G401 (cell line): ENCODE results near the gene HES1. TPM values are rescaled to one million over a fixed set of nuclear protein-coding genes. Genes with fewer than 3 reads are reported as not detected.
"Not testable (repeated sequence)": the region's sequence is repeated elsewhere in the genome, so short reads cannot be mapped to it uniquely, and the experiment has no call there.

ENCODE experiments used
- DNase-seq: peaks from one replicate; pipeline ENCODE4 v3.0.0-alpha.2; 2015; ENCODE audit warnings: low spot score
- in situ Hi-C: cut with HindIII; loops from 2 replicates; pipeline ENCODE4 v1.10.0; 2016; ENCODE audit warnings: low sequenced_read_pairs, mixed read lengths
- total RNA-seq: library from RNA; depleted of rRNA; stranded (reverse); fragments of >200 nt; shearing (Covaris generic); gene quantifications from 2 replicates; pipeline ENCODE4 v1.2.3, GENCODE V29; 2014

Gene HES1
- total RNA-seq, 1 experiment from 2014 or later, result 3.3 TPM

GRCh38 chr3:194137506-194138474 lies 1.8 kb downstream of the HES1 start:
- in situ Hi-C loops, result loop anchor here (10.0 kb wide), 1 partner anchor 153 kb away; no protein-coding TSS in a partner anchor

GRCh38 chr3:194138732-194139070 lies 2.8 kb downstream of the HES1 start:
- in situ Hi-C loops, result loop anchor here (10.0 kb wide), 1 partner anchor 154 kb away; no protein-coding TSS in a partner anchor
- DNase-seq, result no peak

More at GRCh38 chr3:194137506-194138474, 1.8 kb downstream of the HES1 start:
- DNase-seq, result no peak

- no peak for DNase-seq
- in situ Hi-C loops, result loop anchor here (10.0 kb wide), 1 partner anchor 154 kb away; no protein-coding TSS in a partner anchor
Measured at GRCh38 chr3:194139071-194139813, 3.3 kb downstream of the HES1 start.

- in situ Hi-C loops, result loop anchor here (10.0 kb wide), 1 partner anchor 155 kb away; no protein-coding TSS in a partner anchor
- DNase-seq, result no peak
Measured at GRCh38 chr3:194139814-194140391, 4.0 kb downstream of the HES1 start.

GRCh38 chr3:194140520-194141414 lies 4.8 kb downstream of the HES1 start:
- in situ Hi-C loops, result no loop called here
- no peak for DNase-seq

GRCh38 chr3:194141415-194142155 lies 5.6 kb downstream of the HES1 start:
- DNase-seq, result no peak
- in situ Hi-C loops, result no loop called here

GRCh38 chr3:194142156-194142910 lies 6.4 kb downstream of the HES1 start:
- in situ Hi-C loops, result no loop called here
- DNase-seq, result no peak

- DNase-seq, result no peak
- in situ Hi-C loops, result no loop called here
Measured at GRCh38 chr3:194145702-194146101, 9.8 kb downstream of the HES1 start.

- no peak for DNase-seq
- in situ Hi-C loops, result no loop called here
Measured at GRCh38 chr3:194147679-194148078, 11.7 kb downstream of the HES1 start.

GRCh38 chr3:194148383-194148782 lies 12.4 kb downstream of the HES1 start:
- in situ Hi-C loops, result no loop called here
- DNase-seq, result no peak

GRCh38 chr3:194150252-194150934 lies 14.4 kb downstream of the HES1 start:
- in situ Hi-C loops, result no loop called here
- DNase-seq, result no peak

GRCh38 chr3:194150935-194151302 lies 15.0 kb downstream of the HES1 start:
- in situ Hi-C loops, DNase-seq: not testable (repeated sequence)

- DNase-seq, result no peak
- in situ Hi-C loops, result no loop called here
Measured at GRCh38 chr3:194154346-194154745, 18.4 kb downstream of the HES1 start.

- DNase-seq, result no peak
- in situ Hi-C loops, result no loop called here
Measured at GRCh38 chr3:194156095-194156494, 20.1 kb downstream of the HES1 start.

GRCh38 chr3:194158942-194159439 lies 23.0 kb downstream of the HES1 start:
- in situ Hi-C loops, result no loop called here
- no peak for DNase-seq

GRCh38 chr3:194160158-194160557 lies 24.2 kb downstream of the HES1 start:
- in situ Hi-C loops, result no loop called here
- no peak for DNase-seq
